Renal cortex interstitium (tissue), 15 donors: ENCODE measurements around the gene MTMR3. TPM values are rescaled to one million over a fixed set of nuclear protein-coding genes. Genes with fewer than 3 reads are reported as not detected.
"Not testable (repeated sequence)": the region's sequence is repeated elsewhere in the genome, so short reads cannot be mapped to it uniquely, and the experiment has no call there.

ENCODE experiments used
- DNase-seq, 11 donors: peaks; one replicate each; pipeline ENCODE4 v3.0.0-alpha.2; 2013; ENCODE audit warnings: low read depth in 9 of 11, low spot score in 4 of 11; ENCODE audit errors: extremely low read depth in 1 of 11
- long read RNA-seq, 16 experiments: transcript quantifications; one replicate each; lab custom pipeline, GENCODE V29; 2026
- polyA plus RNA-seq, 3 donors: library from polyadenylated mRNA; unstranded; fragments of 120-200 nt; gene quantifications; one replicate each; pipeline ENCODE4 v1.2.1, GENCODE V29; 2013; ENCODE audit not compliant: insufficient read length in 3 of 3

MTMR3 gene
- 10 to 100 TPM; 32.5 to 49.0 (median 33.9) TPM for polyA plus RNA-seq
- long read RNA-seq, donor 1, full-length matches to known transcripts: 1 of 1 reads
- long read RNA-seq, donor 1, partial matches to known transcripts: 0 of 1 reads
- long read RNA-seq, donor 1, other reads (novel, unspliced or antisense): 0 of 1 reads
- long read RNA-seq, donor 2: 0 reads
- long read RNA-seq, donor 3, full-length matches to known transcripts: 3 of 3 reads
- long read RNA-seq, donor 3, partial matches to known transcripts: 0 of 3 reads
- long read RNA-seq, donor 3, other reads (novel, unspliced or antisense): 0 of 3 reads
- long read RNA-seq, donor 4, full-length matches to known transcripts: 5 of 5 reads
- long read RNA-seq, donor 4, partial matches to known transcripts: 0 of 5 reads
- long read RNA-seq, donor 4, other reads (novel, unspliced or antisense): 0 of 5 reads
- long read RNA-seq, donor 5, full-length matches to known transcripts: 14 of 19 reads
- long read RNA-seq, donor 5, partial matches to known transcripts: 5 of 19 reads
- long read RNA-seq, donor 5, other reads (novel, unspliced or antisense): 0 of 19 reads
- long read RNA-seq, donor 6, full-length matches to known transcripts: 4 of 4 reads
- long read RNA-seq, donor 6, partial matches to known transcripts: 0 of 4 reads
- long read RNA-seq, donor 6, other reads (novel, unspliced or antisense): 0 of 4 reads
- long read RNA-seq, donor 7, partial matches to known transcripts: 0 of 2 reads
- long read RNA-seq, donor 7, other reads (novel, unspliced or antisense): 0 of 2 reads
- long read RNA-seq, donor 8, full-length matches to known transcripts: 6 of 12 reads
- long read RNA-seq, donor 8, partial matches to known transcripts: 6 of 12 reads
- long read RNA-seq, donor 8, other reads (novel, unspliced or antisense): 0 of 12 reads
- long read RNA-seq, donor 9, full-length matches to known transcripts: 1 of 8 reads
- long read RNA-seq, donor 9, partial matches to known transcripts: 7 of 8 reads
- long read RNA-seq, donor 9, other reads (novel, unspliced or antisense): 0 of 8 reads
- long read RNA-seq, donor 10, full-length matches to known transcripts: 1 of 1 reads
- long read RNA-seq, donor 10, partial matches to known transcripts: 0 of 1 reads
- long read RNA-seq, donor 10, other reads (novel, unspliced or antisense): 0 of 1 reads
- long read RNA-seq, donor 11, full-length matches to known transcripts: 3 of 8 reads
- long read RNA-seq, donor 11, partial matches to known transcripts: 5 of 8 reads
- long read RNA-seq, donor 11, other reads (novel, unspliced or antisense): 0 of 8 reads
- long read RNA-seq, donor 12: 0 reads
- long read RNA-seq, donor 13, full-length matches to known transcripts: 3 of 31 reads
- long read RNA-seq, donor 13, partial matches to known transcripts: 28 of 31 reads
- long read RNA-seq, donor 13, other reads (novel, unspliced or antisense): 0 of 31 reads
- long read RNA-seq, donor 14, full-length matches to known transcripts: 2 of 23 reads
- long read RNA-seq, donor 14, partial matches to known transcripts: 21 of 23 reads
- long read RNA-seq, donor 14, other reads (novel, unspliced or antisense): 0 of 23 reads
- long read RNA-seq, donor 15, partial matches to known transcripts: 8 of 8 reads
- long read RNA-seq, donor 15, other reads (novel, unspliced or antisense): 0 of 8 reads
- long read RNA-seq, donor 16, full-length matches to known transcripts: 11 of 22 reads
- long read RNA-seq, donor 16, partial matches to known transcripts: 11 of 22 reads
- long read RNA-seq, donor 16, other reads (novel, unspliced or antisense): 0 of 22 reads

GRCh38 chr22:29883045-29883774, at the start of gene MTMR3:
TSS of gene MTMR3 (plus strand) at chr22:29883174. CDS start at chr22:29971060, 87,886 bp downstream.
- peak; percentile 72 to 88 (median 83) for DNase-seq

GRCh38 chr22:29833392-29833965, 49.5 kb upstream of the MTMR3 start:
- no peak for DNase-seq

GRCh38 chr22:29834046-29834445, 48.9 kb upstream of the MTMR3 start:
- no peak for DNase-seq

- DNase-seq: not testable (repeated sequence)
These were observed 46.1 kb upstream of the MTMR3 start for GRCh38 chr22:29836791-29837370.

- DNase-seq: peak; percentile 87 to 97 (median 95)
These were observed 45.0 kb upstream of the MTMR3 start, which contains the start of gene ASCC2 for GRCh38 chr22:29837741-29838598. TSS of gene ASCC2 (minus strand) at chr22:29838274. CDS start at chr22:29832325, 5,949 bp downstream.

GRCh38 chr22:29838599-29838956, 44.4 kb upstream of the MTMR3 start:
- DNase-seq: no peak

- no peak for DNase-seq
These were observed 43.9 kb upstream of the MTMR3 start for GRCh38 chr22:29839039-29839438.

GRCh38 chr22:29840498-29840897, 42.5 kb upstream of the MTMR3 start:
- DNase-seq: no peak

- DNase-seq: no peak
These were observed 40.8 kb upstream of the MTMR3 start for GRCh38 chr22:29842172-29842571.

- DNase-seq: no peak
These were observed 40.2 kb upstream of the MTMR3 start for GRCh38 chr22:29842740-29843139.

- DNase-seq: no peak
These were observed 36.7 kb upstream of the MTMR3 start for GRCh38 chr22:29846290-29846689.

- DNase-seq: no peak
These were observed 34.9 kb upstream of the MTMR3 start for GRCh38 chr22:29848111-29848510.

- DNase-seq: no peak
These were observed 28.5 kb upstream of the MTMR3 start for GRCh38 chr22:29854432-29854831.

GRCh38 chr22:29855611-29856181, 27.3 kb upstream of the MTMR3 start:
- DNase-seq: no peak

GRCh38 chr22:29856496-29856895, 26.5 kb upstream of the MTMR3 start:
- no peak for DNase-seq
